Measurements from ENCODE around the gene SLC37A1. TPM values are rescaled to one million over a fixed set of nuclear protein-coding genes. Genes with fewer than 3 reads are reported as not detected.

The SLC37A1 gene
- total and polyA plus RNA-seq, 9 of the 15 experiments (the other 6 are each of a cell fraction or from before 2014, with no cell fraction given): 0.06 to 3.4 (median 0.40) TPM

GRCh38 chr21:42531771-42532170 is 18.1 kb downstream of the SLC37A1 start:
- Histone ChIP-seq H4K20me1 (replicated peaks; ENCODE audit: control insufficient read depth, insufficient read depth, low read length) (peaks cover 12% of the 10 kb centered on the region), H3K4me2 (ENCODE audit: insufficient read depth, low read length) (no peak overlapping the region), H3K4me1 (replicated peaks in 1 of 2; ENCODE audit: control insufficient read depth in 2 of 2, insufficient read depth in 2 of 2, low read length in 2 of 2) (peaks cover 0 to 8% of the 10 kb centered on the region in 2 experiments; a peak in 3 of 5 replicates), H3K27ac (ENCODE audit: extremely low read depth, low read depth, low read length) (no peak overlapping the region), H3K9me1 (ENCODE audit: control insufficient read depth, insufficient read depth, low read length) (no peaks in the 10 kb centered on the region), H3K9ac (ENCODE audit: insufficient read depth in 1 of 2, low read depth in 2 of 2, low read length in 2 of 2) (no peak overlapping the region), H3K9me3 (replicated peaks; ENCODE audit: control insufficient read depth, insufficient read depth, low read depth, low read length) (no peaks in the 10 kb centered on the region), H3K79me2 (ENCODE audit: control insufficient read depth, insufficient read depth, low read length) (no peaks in the 10 kb centered on the region), H2AFZ (ENCODE audit: low read depth, low read length) (no peak overlapping the region), H3K36me3 (ENCODE audit: control insufficient read depth, insufficient read depth, low read length) (no peaks in the 10 kb centered on the region), H3K4me3 (no peak overlapping the region), H3K27me3 (ENCODE audit: control insufficient read depth in 2 of 2, insufficient read depth in 2 of 2, low read length in 2 of 2) (peaks cover 69 to 89% of the 10 kb centered on the region in 2 experiments)
- BruUV-seq (replicated peaks): no TSS peak
- ChIA-PET CTCF (ENCODE audit: low intra/inter-chr PET ratio) (no interaction called here), POLR2A (no interaction called here)
- in situ Hi-C loops (cut with MboI): no loop called here
- FAIRE-seq (no peak), ATAC-seq (no peak), DNase-seq (ENCODE audit: extremely low read depth in 1 of 4, low spot score in 3 of 4) (no peak)
- intact Hi-C loops (cut with micrococcal nuclease): loop anchor here (10.0 kb wide), 2 partner anchors 167 to 377 kb away; partner anchors contain the start of gene TFF1
- WGBS (ENCODE audit: insufficient coverage, low coverage, missing lambda C conversion rate): 4% methylated on average over 8 of the region's 8 CpGs
- TF ChIP-seq, protein P1, sequence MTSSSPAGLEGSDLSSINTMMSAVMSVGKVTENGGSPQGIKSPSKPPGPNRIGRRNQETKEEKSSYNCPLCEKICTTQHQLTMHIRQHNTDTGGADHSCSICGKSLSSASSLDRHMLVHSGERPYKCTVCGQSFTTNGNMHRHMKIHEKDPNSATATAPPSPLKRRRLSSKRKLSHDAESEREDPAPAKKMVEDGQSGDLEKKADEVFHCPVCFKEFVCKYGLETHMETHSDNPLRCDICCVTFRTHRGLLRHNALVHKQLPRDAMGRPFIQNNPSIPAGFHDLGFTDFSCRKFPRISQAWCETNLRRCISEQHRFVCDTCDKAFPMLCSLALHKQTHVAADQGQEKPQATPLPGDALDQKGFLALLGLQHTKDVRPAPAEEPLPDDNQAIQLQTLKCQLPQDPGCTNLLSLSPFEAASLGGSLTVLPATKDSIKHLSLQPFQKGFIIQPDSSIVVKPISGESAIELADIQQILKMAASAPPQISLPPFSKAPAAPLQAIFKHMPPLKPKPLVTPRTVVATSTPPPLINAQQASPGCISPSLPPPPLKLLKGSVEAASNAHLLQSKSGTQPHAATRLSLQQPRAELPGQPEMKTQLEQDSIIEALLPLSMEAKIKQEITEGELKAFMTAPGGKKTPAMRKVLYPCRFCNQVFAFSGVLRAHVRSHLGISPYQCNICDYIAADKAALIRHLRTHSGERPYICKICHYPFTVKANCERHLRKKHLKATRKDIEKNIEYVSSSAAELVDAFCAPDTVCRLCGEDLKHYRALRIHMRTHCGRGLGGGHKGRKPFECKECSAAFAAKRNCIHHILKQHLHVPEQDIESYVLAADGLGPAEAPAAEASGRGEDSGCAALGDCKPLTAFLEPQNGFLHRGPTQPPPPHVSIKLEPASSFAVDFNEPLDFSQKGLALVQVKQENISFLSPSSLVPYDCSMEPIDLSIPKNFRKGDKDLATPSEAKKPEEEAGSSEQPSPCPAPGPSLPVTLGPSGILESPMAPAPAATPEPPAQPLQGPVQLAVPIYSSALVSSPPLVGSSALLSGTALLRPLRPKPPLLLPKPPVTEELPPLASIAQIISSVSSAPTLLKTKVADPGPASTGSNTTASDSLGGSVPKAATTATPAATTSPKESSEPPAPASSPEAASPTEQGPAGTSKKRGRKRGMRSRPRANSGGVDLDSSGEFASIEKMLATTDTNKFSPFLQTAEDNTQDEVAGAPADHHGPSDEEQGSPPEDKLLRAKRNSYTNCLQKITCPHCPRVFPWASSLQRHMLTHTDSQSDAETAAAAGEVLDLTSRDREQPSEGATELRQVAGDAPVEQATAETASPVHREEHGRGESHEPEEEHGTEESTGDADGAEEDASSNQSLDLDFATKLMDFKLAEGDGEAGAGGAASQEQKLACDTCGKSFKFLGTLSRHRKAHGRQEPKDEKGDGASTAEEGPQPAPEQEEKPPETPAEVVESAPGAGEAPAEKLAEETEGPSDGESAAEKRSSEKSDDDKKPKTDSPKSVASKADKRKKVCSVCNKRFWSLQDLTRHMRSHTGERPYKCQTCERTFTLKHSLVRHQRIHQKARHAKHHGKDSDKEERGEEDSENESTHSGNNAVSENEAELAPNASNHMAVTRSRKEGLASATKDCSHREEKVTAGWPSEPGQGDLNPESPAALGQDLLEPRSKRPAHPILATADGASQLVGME (CRISPR knock-in tag; IDR thresholded peaks at IDR 0.05): no peak
- no peak for TF ChIP-seq CHD4 (IDR thresholded peaks at IDR 0.05; ENCODE audit: insufficient read depth, insufficient replicate concordance, low read depth, low read length, poor library complexity, severe bottlenecking)

Data from K562 (cell line).